Kidney (tissue), 14 donors: ENCODE data around the gene ZNF462. TPM values are rescaled to one million over a fixed set of nuclear protein-coding genes. Genes with fewer than 3 reads are reported as not detected.

Source experiments
- DNase-seq, 5 donors: peaks; one replicate each; pipeline ENCODE4 v3.0.0-alpha.2; 2013 to 2020
- FAIRE-seq: peaks from 2 replicates; lab custom pipeline; 2012; peaks lifted over from hg19 to GRCh38; lab: Jason Lieb, UNC
- H3K27ac ChIP-seq, 2 donors: one replicate each; pipeline ENCODE4 v1.7.0; 2013; ENCODE audit warnings: low read depth in 2 of 2, low read length in 2 of 2, inconsistent platforms in 1 of 2
- H3K27me3 ChIP-seq: one replicate; pipeline ENCODE4 v1.7.1; 2013; ENCODE audit warnings: low read length, inconsistent platforms; ENCODE audit not compliant: control insufficient read depth, insufficient read depth
- H3K36me3 ChIP-seq, 3 donors: one replicate each; pipeline versions ENCODE4 v1.7.0 to v1.7.1; 2013; ENCODE audit warnings: low read length in 3 of 3, control low read depth in 1 of 3, inconsistent platforms in 1 of 3; ENCODE audit not compliant: insufficient read depth in 3 of 3, control insufficient read depth in 2 of 3
- H3K4me1 ChIP-seq, 3 donors: one replicate each; pipeline versions ENCODE4 v1.7.0 to v1.7.1; 2013; ENCODE audit warnings: low read length in 3 of 3, inconsistent platforms in 1 of 3, low read depth in 1 of 3; ENCODE audit not compliant: control insufficient read depth in 2 of 3, insufficient read depth in 2 of 3
- H3K4me3 ChIP-seq, 3 donors: one replicate each; pipeline versions ENCODE4 v1.7.0 to v1.8.1; 2013; ENCODE audit warnings: low read length in 3 of 3, control low read depth in 1 of 3, inconsistent platforms in 1 of 3
- H3K9ac ChIP-seq, 3 donors: one replicate each; pipeline versions ENCODE4 v1.7.0 to v1.7.1; 2013; ENCODE audit warnings: low read length in 3 of 3, control low read depth in 1 of 3, inconsistent platforms in 1 of 3
- H3K9me3 ChIP-seq, 3 donors: one replicate each; pipeline versions ENCODE4 v1.7.0 to v1.7.1; 2013; ENCODE audit warnings: low read length in 3 of 3, control low read depth in 1 of 3, inconsistent platforms in 1 of 3; ENCODE audit not compliant: control insufficient read depth in 2 of 3, insufficient read depth in 1 of 3
- intact Hi-C: fragments of 100-400 bp; cut with DNase I; formaldehyde crosslinking; loops from one replicate; pipeline ENCODE4 v1.11.1; 2022
- polyA plus RNA-seq: library from polyadenylated mRNA; stranded (reverse); fragments of 350-450 nt; fragmentation: Illumina TruSeq; extraction: RNeasy Lipid Tissue Mini Kit (QIAGEN cat#74804); gene quantifications from one replicate; pipeline ENCODE4 v1.2.3, GENCODE V29; 2014; ENCODE audit warnings: low read depth, low replicate concordance; ENCODE audit not compliant: insufficient read depth
- total RNA-seq: library from RNA; stranded (reverse); fragmentation: NEBNext Ultra II Directional; extraction: Animal tissue kit (Norgen Biotek cat#: 25700); gene quantifications from one replicate; pipeline ENCODE4 v1.2.1, GENCODE V29; 2021
- TF ChIP-seq, protein P1 (sequence below): IDR thresholded peaks from 3 replicates; pipeline ENCODE4 v1.5.1; 2012; ENCODE audit warnings: mild to moderate bottlenecking, moderate library complexity, borderline replicate concordance; ENCODE audit not compliant: insufficient read depth; ENCODE audit errors: extremely low read depth
- donor health status: control.
- donor health status: control.
- donor health status: control.
- donor health status: control.
- donor health status: control.
- donor health status: DM: yes; HTN: yes; CAD: no.
- donor health status: Normal renal cell carcinoma (clear cell type).

The ZNF462 gene
- total and polyA plus RNA-seq, 2 donors from 2014 or later: 1.8 to 47.0 TPM

DNA sequence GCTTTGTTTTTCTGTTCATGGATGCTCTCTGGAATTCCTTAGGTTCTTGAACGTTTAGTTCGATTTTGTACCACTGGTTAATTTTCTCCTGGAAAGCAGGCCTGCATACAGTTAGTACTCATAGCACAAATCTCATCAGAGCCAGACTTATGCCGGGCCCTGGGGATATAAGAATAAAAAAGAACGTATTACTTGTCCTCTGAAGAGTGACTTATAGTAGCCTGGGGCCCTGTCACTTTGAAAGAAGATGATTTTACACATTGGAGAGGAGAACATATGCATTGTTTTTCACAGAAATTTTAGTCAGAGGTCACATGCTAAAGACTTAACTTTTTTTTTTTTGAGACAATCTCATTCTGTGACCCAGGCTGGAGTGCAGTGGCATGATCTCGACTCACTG lies 50.3 kb downstream of the ZNF462 start:
- Histone ChIP-seq H3K27me3 (no peaks in the 10 kb centered on the region), H3K36me3 (no peaks in the 10 kb centered on the region), H3K9me3 (no peaks in the 10 kb centered on the region), H3K4me3 (no peak overlapping the region), H3K4me1 (peaks cover 0 to 24% (median 3%) of the 10 kb centered on the region in 3 donors), H3K27ac (no peak overlapping the region), H3K9ac (no peak overlapping the region)
- TF ChIP-seq, protein P1, sequence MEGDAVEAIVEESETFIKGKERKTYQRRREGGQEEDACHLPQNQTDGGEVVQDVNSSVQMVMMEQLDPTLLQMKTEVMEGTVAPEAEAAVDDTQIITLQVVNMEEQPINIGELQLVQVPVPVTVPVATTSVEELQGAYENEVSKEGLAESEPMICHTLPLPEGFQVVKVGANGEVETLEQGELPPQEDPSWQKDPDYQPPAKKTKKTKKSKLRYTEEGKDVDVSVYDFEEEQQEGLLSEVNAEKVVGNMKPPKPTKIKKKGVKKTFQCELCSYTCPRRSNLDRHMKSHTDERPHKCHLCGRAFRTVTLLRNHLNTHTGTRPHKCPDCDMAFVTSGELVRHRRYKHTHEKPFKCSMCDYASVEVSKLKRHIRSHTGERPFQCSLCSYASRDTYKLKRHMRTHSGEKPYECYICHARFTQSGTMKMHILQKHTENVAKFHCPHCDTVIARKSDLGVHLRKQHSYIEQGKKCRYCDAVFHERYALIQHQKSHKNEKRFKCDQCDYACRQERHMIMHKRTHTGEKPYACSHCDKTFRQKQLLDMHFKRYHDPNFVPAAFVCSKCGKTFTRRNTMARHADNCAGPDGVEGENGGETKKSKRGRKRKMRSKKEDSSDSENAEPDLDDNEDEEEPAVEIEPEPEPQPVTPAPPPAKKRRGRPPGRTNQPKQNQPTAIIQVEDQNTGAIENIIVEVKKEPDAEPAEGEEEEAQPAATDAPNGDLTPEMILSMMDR: no peak
- no peak for FAIRE-seq
- no peak for DNase-seq
- intact Hi-C loops: no loop called here

DNA sequence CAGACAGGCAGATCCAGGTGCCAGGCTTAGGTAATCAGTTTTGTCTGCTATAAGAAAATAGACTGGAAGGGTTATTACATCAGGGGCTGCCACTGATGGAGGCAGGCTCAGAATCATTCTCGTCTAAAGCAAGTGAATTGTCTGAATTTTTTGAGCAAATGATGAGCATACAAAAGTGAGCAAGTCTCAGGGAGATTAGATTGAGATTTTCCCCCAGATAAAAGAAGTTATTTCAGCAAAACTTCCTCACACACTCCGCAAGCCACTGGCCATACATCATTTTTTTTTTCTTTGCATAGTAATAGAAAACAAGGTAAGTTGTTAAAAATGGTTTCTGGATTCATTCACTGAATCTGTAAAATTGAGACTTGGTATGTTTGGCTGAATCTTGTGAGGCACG lies 52.9 kb downstream of the ZNF462 start:
- no peak overlapping the region for H3K4me3 ChIP-seq
- no peaks in the 10 kb centered on the region for H3K27me3 ChIP-seq
- H3K36me3 ChIP-seq: no peaks in the 10 kb centered on the region
- no peaks in the 10 kb centered on the region for H3K9me3 ChIP-seq
- no peak overlapping the region for H3K9ac ChIP-seq
- TF ChIP-seq, protein P1: no peak
- peaks cover 0 to 26% (median 3%) of the 10 kb centered on the region in 3 donors for H3K4me1 ChIP-seq
- DNase-seq: no peak
- FAIRE-seq: no peak
- intact Hi-C loops: no loop called here
- H3K27ac ChIP-seq: peak overlapping the region; percentile 20 to 71

DNA sequence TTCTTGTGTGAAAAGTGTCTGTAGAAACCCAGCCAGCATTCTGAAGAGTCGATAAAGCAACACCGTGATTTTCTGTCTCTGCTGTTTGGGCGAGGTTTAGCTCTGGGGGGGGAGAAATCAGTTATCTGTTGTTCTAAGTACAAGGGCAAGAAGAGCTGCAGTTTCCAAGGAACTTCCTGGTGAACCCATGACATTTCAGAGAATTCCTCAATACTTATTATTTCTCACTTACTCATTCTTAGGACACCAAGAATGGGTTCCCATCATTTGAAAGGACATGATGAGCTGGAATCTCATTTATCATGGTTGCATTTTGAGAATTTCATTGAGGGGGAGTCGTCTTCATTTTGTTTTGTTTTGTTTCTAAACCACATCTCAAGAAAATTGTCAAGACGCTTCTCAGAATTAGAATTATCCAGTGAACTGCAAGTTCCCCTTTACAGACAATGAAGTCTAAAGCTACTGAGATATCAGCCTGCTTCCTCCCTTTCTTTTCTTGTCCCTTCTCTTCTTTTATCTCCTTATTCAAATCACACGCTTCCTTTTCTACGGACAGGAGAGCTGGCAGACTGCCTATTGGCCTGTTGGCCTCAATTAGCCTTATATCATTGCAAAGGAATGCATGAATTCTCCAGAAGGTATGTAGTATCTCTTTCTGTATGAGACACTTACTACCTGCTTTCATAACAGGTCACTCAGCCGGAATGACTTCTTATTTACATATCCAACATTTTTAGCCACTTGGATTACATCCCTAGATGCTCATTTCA lies 53.7 kb downstream of the ZNF462 start:
- TF ChIP-seq, protein P1: no peak
- Histone ChIP-seq H3K27ac (peak overlapping the region; percentile 63 to 73), H3K27me3 (no peaks in the 10 kb centered on the region), H3K9ac (peak overlapping the region in 1 of 3 donors; percentile 20), H3K36me3 (no peaks in the 10 kb centered on the region), H3K4me1 (peaks cover 3 to 34% (median 11%) of the 10 kb centered on the region in 3 donors), H3K4me3 (no peak overlapping the region), H3K9me3 (no peaks in the 10 kb centered on the region)
- DNase-seq (peak in 2 of 5 donors; percentile 46 to 71), FAIRE-seq (peak; percentile 69)
- intact Hi-C loops: no loop called here
